Purkinje cell (primary cell): Measurements from ENCODE around the gene TRPM4. TPM values are rescaled to one million over a fixed set of nuclear protein-coding genes. Genes with fewer than 3 reads are reported as not detected.

Experiments
- polyA plus RNA-seq: library from polyadenylated mRNA; unstranded; fragments of >200 nt; fragmentation: Nextera tagmentation; gene quantifications from 2 replicates; pipeline ENCODE4 v1.2.1, GENCODE V29; 2014

TRPM4 gene
- polyA plus RNA-seq: 0.55 and 2.0 TPM in 2 replicates

GRCh38 chr19:49157445-49158224 is at the start of gene TRPM4:
Gene TRPM4, plus strand, starts transcription at chr19:49157792. Its CDS starts 75 bp downstream, at chr19:49157867.

GRCh38 chr19:49113762-49114629 is 43.6 kb upstream of the TRPM4 start, which contains the start of gene LIN7B:
Gene LIN7B, plus strand, starts transcription at chr19:49114370. Its CDS starts 35 bp downstream, at chr19:49114405.

GRCh38 chr19:49118565-49119410 is 38.8 kb upstream of the TRPM4 start, which contains the start of gene C19orf73:
Gene C19orf73, minus strand, starts transcription at chr19:49119143. Its CDS starts 121 bp downstream, at chr19:49119022.

GRCh38 chr19:49119411-49120324 is 37.9 kb upstream of the TRPM4 start, which contains the start of gene PPFIA3:
Gene PPFIA3, plus strand, starts transcription at chr19:49119544. Its CDS starts 8,330 bp downstream, at chr19:49127874.

GRCh38 chr19:49155005-49155819 is 2.4 kb upstream of the TRPM4 start, which contains the start of gene HRC:
Gene HRC, minus strand, starts transcription at chr19:49155396. Its CDS starts 159 bp downstream, at chr19:49155237.

Other genes with a start within 250 kb of the TRPM4 start
- gene DHDH, start 224.1 kb upstream of the TRPM4 start, polyA plus RNA-seq: not detected in 2 replicates
- gene BAX, start 202.9 kb upstream of the TRPM4 start, polyA plus RNA-seq: 1.0 TPM in 1 of 2 replicates, not detected in the other
- 471 and 609 TPM in 2 replicates for gene FTL, start 192.5 kb upstream of the TRPM4 start, polyA plus RNA-seq
- gene GYS1, start 164.5 kb upstream of the TRPM4 start, polyA plus RNA-seq: 1.3 and 1.4 TPM in 2 replicates
- 40.7 and 53.3 TPM in 2 replicates for gene RUVBL2, start 163.9 kb upstream of the TRPM4 start, polyA plus RNA-seq
- gene LHB, start 140.7 kb upstream of the TRPM4 start, polyA plus RNA-seq: not detected in 2 replicates
- gene CGB3, start 133.5 kb upstream of the TRPM4 start, polyA plus RNA-seq: not detected in 2 replicates
- gene CGB2, start 125.9 kb upstream of the TRPM4 start, polyA plus RNA-seq: not detected in 2 replicates
- gene CGB1, start 120.9 kb upstream of the TRPM4 start, polyA plus RNA-seq: not detected in 2 replicates
- not detected in 2 replicates for gene CGB5, start 113.9 kb upstream of the TRPM4 start, polyA plus RNA-seq
- gene CGB8, start 108.7 kb upstream of the TRPM4 start, polyA plus RNA-seq: not detected in 2 replicates
- not detected in 2 replicates for gene CGB7, start 100.0 kb upstream of the TRPM4 start, polyA plus RNA-seq
- gene NTF4, start 93.0 kb upstream of the TRPM4 start, polyA plus RNA-seq: not detected in 2 replicates
- gene KCNA7, start 85.1 kb upstream of the TRPM4 start, polyA plus RNA-seq: not detected in 2 replicates
- 6.3 and 7.5 TPM in 2 replicates for gene SNRNP70, start 72.3 kb upstream of the TRPM4 start, polyA plus RNA-seq
- 34.2 and 35.7 TPM in 2 replicates for gene LIN7B, start 43.4 kb upstream of the TRPM4 start, polyA plus RNA-seq
- 4.2 TPM in 1 of 2 replicates, not detected in the other for gene C19orf73, start 38.6 kb upstream of the TRPM4 start, polyA plus RNA-seq
- 1.2 and 9.4 TPM in 2 replicates for gene PPFIA3, start 38.2 kb upstream of the TRPM4 start, polyA plus RNA-seq
- gene HRC, start 2.4 kb upstream of the TRPM4 start, polyA plus RNA-seq: not detected in 2 replicates
- gene SLC6A16, start 167.4 kb downstream of the TRPM4 start, polyA plus RNA-seq: 0.69 TPM in 1 of 2 replicates, not detected in the other
- 0.86 and 9.6 TPM in 2 replicates for gene CD37, start 177.6 kb downstream of the TRPM4 start, polyA plus RNA-seq
- 2.0 TPM in 1 of 2 replicates, not detected in the other for gene TEAD2, start 204.6 kb downstream of the TRPM4 start, polyA plus RNA-seq
- gene DKKL1, start 206.1 kb downstream of the TRPM4 start, polyA plus RNA-seq: not detected in 2 replicates
- gene KASH5, start 230.5 kb downstream of the TRPM4 start, polyA plus RNA-seq: not detected in 2 replicates